HPDE6-E6E7 (cell line): Measurements from ENCODE around the gene SASH3.

Experiments
- DNase-seq: peaks from one replicate; pipeline ENCODE4 v3.0.0; 2011; ENCODE audit warnings: missing footprints; ENCODE audit errors: extremely low spot score

The SASH3 gene

GRCh38 chrX:129759576-129760061 lies 20.1 kb upstream of the SASH3 start:
- no peak for DNase-seq

GRCh38 chrX:129760155-129760554 lies 19.6 kb upstream of the SASH3 start:
- DNase-seq: no peak

- no peak for DNase-seq
Measured at GRCh38 chrX:129760981-129761380, 18.8 kb upstream of the SASH3 start.

DNA sequence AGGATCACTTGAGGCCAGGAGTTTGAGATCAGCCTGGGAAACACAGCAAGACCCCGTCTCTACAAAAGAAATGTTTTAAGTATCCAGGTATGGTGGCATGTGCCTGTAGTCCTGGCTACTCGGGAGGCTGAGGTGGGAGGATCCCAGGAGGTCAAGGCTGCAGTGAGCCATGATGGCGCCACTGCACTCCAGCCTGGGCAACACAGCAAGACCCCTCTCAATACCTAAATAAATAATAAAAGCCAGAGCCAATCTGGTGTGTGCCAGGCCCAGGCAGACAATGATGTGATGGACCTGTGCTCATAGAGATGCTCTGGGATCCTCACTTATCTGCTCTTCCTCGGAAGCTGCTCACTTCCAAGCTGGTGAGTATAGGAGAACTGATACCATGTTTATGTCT lies 18.2 kb upstream of the SASH3 start:
- DNase-seq: no peak

- no peak for DNase-seq
Measured at GRCh38 chrX:129762448-129762847, 17.3 kb upstream of the SASH3 start.

DNA sequence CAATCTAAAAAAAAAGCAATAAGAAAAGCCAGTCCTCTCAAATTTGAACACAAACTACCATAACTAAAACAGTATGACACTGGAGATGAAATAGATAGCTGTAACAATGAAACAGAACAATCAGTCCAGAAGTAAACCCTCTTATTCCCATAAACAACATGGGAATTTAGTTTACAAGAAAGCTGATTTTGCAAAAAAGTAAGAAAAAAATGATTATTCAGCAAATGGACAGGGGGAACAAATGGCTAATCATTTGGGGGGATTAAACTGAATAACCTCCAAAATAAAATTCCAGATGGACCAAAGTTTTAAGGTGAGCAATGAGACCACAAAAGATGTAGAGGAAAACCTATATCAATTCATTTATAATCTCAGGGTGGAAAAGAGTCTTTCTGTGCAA lies 16.1 kb upstream of the SASH3 start:
- DNase-seq: no peak

DNA sequence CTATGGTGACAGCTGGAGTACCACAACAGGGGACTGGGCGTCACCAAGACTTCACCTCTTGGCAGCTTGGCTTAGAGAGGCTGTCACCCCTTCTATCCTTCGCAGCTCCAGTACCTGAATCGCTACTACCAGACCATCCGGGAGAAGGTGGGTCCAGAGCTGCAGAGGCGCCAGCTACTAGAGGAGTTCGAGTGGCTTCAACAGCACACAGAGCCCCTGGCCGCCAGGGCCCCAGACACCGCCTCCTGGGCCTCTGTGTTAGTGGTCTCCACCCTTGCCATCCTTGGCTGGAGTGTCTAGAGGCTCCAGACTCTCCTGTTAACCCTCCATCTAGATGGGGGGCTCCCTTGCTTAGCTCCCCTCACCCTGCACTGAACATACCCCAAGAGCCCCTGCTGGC lies 11.6 kb upstream of the SASH3 start:
- DNase-seq: no peak

DNA sequence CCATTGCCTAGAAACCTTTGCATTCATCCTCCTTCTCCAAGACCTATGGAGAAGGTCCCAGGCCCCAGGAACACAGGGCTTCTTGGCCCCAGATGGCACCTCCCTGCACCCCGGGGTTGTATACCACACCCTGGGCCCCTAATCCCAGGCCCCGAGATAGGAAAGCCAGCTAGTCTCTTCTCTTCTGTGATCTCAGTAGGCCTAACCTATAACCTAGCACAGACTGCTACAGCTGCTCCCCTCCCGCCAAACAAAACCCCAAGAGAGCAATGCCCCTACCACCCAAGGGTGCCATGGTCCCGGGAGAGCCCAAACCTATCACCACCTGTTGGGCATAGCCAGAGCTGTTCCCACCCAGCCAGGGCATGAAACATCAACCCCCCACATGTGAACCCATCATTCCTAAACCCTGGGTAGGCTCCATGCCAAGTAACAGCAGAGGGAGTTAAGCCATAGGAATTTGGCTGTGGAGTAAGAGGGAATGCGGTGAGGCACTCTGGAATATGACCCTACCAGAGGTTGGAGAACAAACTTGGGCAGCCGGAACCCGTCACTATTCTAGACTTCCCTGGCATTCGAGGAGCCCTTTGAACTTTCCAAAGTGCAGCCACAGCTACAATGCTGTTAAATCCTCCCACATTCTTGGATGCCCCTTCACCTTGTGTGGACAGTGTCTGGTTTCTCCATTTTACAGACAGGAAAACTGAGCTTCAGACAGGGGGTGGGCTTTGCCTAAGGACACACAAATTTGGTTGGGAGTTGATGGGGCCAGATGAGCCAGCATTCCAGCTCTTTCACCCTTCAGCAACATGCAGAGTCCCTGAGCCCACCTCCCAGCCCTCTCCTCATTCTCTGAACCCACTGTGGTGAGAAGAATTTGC lies 10.9 kb upstream of the SASH3 start:
- no peak for DNase-seq

GRCh38 chrX:129769467-129770154 lies 10.1 kb upstream of the SASH3 start:
- DNase-seq: no peak

DNA sequence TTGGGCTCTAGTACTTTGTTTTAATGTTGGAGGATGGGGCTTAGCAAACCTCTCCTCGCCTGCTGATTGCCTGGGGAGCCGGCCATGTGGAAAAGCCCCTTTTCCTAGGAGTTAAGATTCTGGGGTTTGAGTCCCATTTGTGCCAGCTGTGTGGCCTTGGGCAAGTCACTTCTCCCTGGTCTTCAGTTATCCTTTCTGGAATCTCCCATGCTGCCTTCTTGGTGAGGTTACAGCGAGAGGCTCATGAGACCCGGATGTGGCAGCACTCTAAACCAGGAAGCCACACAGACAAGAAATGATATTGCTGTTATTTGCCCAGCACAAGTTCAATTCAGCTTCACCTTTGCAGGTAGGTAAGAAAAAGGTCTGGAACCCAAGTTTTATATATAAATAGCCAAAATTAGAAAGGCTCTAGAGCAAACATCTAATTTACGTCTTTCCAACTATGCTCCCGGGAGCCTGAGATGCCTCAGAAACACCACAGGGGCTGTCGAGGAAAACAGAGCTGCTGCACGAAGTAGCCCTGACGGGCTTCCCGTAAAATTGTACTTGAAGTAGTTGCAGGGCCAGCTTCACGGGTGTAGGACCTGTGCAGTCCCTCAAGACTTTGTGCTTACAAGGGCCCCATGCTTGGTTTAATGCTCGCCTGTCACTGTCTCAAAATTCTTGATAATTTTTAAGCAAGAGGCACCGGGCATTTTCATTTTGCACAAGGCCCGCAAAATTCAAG lies 8.3 kb upstream of the SASH3 start:
- DNase-seq: no peak

- DNase-seq: no peak
Measured at GRCh38 chrX:129772796-129773431, 6.8 kb upstream of the SASH3 start.

DNA sequence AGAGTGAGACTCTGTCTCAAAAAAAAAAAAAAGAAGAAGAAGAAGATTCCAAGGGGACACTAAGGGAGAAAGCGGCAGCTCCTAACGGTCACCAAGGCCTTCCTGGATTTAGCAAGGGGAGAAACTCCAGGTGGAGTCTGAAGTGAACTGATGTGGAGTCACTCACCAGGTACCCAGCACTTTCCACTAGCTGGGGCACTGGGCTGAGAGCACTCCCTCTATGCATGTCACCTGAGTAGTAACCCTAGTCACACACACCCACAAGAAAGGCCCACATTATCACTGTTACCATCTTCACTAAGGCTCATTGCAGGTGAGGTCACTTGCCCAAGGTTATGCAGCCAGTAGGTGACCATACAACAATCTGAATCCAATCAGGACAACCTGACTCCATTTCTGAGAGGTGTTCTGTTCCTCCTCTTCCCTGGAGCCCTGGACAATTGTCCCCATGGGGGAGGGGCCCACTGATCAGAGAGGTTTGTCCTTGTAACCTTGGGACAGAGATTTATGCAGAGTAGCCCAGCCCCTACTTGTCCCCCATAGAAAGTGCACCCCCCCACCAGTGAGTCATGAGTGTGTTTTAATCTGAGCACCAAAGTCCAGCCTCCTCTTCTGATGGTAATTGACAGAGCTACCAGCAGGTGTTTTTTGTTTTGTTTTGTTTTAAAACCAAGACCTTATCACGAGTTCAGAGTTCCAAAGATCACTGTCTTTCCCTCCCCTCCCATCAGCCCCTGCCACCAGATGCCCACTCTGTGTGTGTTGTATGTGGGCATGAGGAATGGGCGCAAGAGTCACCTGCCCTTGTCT lies 5.9 kb upstream of the SASH3 start:
- no peak for DNase-seq

DNA sequence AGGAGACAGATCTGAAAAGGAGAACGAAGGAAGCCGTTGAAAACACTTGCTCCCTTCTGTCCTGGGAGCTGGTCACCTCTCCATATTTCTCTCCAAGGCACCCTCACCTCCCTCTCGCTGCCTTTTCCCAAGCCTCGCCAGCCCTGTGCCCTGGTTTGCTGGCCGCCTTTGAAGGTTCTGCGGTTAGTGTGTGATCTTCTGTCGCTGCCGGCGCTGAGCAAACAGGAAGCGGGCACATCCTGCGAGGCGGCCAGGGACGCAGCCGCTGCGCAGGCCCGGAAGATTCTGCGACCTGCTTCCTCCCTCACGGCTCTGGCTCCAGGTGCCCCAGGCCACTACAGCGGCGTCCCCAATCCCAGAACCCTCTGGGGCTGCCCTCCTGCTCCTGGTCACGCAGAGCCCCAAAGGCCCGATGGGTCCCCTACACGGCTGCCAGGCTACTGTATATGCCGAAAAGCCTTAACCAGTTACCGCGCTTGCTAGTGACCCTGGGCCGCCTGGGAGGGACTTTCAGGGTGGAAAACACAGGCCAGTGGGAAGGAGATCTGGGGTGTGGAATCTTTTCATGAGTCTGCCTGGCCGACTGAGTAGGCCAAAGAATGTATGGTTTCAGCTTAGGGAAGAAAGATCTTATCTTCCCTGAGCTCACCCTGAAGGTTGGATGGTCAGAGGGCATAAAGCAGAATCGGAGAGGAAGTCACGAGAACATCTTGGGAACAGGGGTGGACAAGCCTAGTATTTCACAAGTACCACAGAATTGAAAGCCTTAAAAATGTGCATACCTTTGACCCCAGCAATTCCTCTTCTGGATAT lies 2.3 kb upstream of the SASH3 start:
- DNase-seq: no peak

- DNase-seq: no peak
Measured at GRCh38 chrX:129779086-129779672, 570 bp upstream of the SASH3 start.

- no peak for DNase-seq
Measured at GRCh38 chrX:129780441-129781105, 824 bp downstream of the SASH3 start.

GRCh38 chrX:129781134-129781672 lies 1.5 kb downstream of the SASH3 start:
- no peak for DNase-seq

GRCh38 chrX:129781680-129782495 lies 2.1 kb downstream of the SASH3 start:
- DNase-seq: no peak

DNA sequence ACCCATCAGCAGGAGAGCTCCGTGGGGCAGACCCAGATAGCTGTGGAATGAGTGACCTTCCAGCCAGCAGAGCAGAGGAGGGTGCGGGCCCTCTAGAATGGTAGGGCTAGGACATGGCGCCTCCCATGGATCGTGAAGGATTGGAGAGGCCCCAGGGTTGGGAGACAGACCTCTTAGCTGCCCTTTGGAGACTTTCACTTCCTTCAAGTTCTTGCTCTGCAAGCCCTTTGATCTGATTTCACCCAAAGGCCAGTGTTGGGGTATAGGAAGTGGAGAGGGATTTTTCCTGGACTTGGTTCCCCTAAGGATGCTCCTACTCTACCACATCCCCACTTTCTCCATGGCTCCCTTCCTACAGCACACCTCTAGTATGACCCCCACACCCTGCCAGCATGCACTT lies 3.0 kb downstream of the SASH3 start:
- no peak for DNase-seq
